HEK293T (cell line): ENCODE data around the gene TBC1D10B.

Experiments
- CTCF ChIA-PET: fragments of 350-600 bp; formaldehyde crosslinking; extraction: SDS; loops from one replicate; lab custom pipeline; 2021; ENCODE audit warnings: antibody characterized with exemption, inconsistent platforms; lab: Yijun Ruan, JAX
- POLR2A ChIA-PET: fragments of 350-600 bp; formaldehyde crosslinking; extraction: SDS; loops from one replicate; lab custom pipeline; 2020; ENCODE audit warnings: antibody characterized with exemption, inconsistent platforms; lab: Yijun Ruan, JAX
- DNase-seq: peaks from one replicate; pipeline ENCODE4 v3.0.0; 2012; ENCODE audit warnings: mixed read lengths; ENCODE audit errors: extremely low spot score
- ARNT ChIP-seq: fragments of 450-650 bp; IDR thresholded peaks from 2 replicates; pipeline ENCODE4 v1.6.1; 2017; ENCODE audit warnings: mild to moderate bottlenecking
- BHLHE40 ChIP-seq: fragments of 450-650 bp; IDR thresholded peaks from 2 replicates; pipeline ENCODE4 v1.6.1; 2016; ENCODE audit warnings: mild to moderate bottlenecking, moderate library complexity, borderline replicate concordance
- CTBP1 ChIP-seq: fragments of 450-650 bp; IDR thresholded peaks from 2 replicates; pipeline ENCODE4 v1.6.1; 2016; ENCODE audit warnings: borderline replicate concordance
- ELF4 ChIP-seq: fragments of 450-650 bp; IDR thresholded peaks from 2 replicates; pipeline ENCODE4 v1.6.1; 2017; ENCODE audit warnings: antibody characterized with exemption
- FOXA1 ChIP-seq: fragments of 450-650 bp; IDR thresholded peaks from 2 replicates; pipeline ENCODE4 v1.6.1; 2016; ENCODE audit warnings: mild to moderate bottlenecking
- FOXK2 ChIP-seq: fragments of 450-650 bp; IDR thresholded peaks from 2 replicates; pipeline ENCODE4 v1.6.1; 2016; ENCODE audit warnings: mild to moderate bottlenecking
- FOXM1 ChIP-seq: fragments of 450-650 bp; IDR thresholded peaks from 2 replicates; pipeline ENCODE4 v1.6.1; 2017; ENCODE audit warnings: mild to moderate bottlenecking, borderline replicate concordance
- HDGF ChIP-seq: fragments of 450-650 bp; IDR thresholded peaks from 2 replicates; pipeline ENCODE4 v1.6.1; 2017; ENCODE audit warnings: antibody characterized with exemption, borderline replicate concordance
- L3MBTL2 ChIP-seq: fragments of 450-650 bp; conservative IDR thresholded peaks from 2 replicates; pipeline ENCODE4 v1.6.1; 2016; ENCODE audit warnings: mild to moderate bottlenecking
- LEF1 ChIP-seq: fragments of 450-650 bp; IDR thresholded peaks from 2 replicates; pipeline ENCODE4 v1.6.1; 2017; ENCODE audit warnings: mild to moderate bottlenecking, borderline replicate concordance
- NFRKB ChIP-seq: fragments of 450-650 bp; IDR thresholded peaks from 2 replicates; pipeline ENCODE4 v1.6.1; 2016; ENCODE audit warnings: mild to moderate bottlenecking, moderate library complexity
- SP1 ChIP-seq: fragments of 450-650 bp; IDR thresholded peaks from 2 replicates; pipeline ENCODE4 v1.6.1; 2017
- SUZ12 ChIP-seq: fragments of 450-650 bp; IDR thresholded peaks from 2 replicates; pipeline ENCODE4 v1.6.1; 2016; ENCODE audit warnings: mild to moderate bottlenecking
- TARDBP ChIP-seq: fragments of 450-650 bp; IDR thresholded peaks from 2 replicates; pipeline ENCODE4 v1.6.1; 2016
- ZNF384 ChIP-seq: fragments of 450-650 bp; IDR thresholded peaks from 2 replicates; pipeline ENCODE4 v1.6.1; 2016
- TF ChIP-seq, protein P1 (sequence below): fragments of 450-650 bp; IDR thresholded peaks from 2 replicates; pipeline ENCODE4 v1.6.1; 2016

The TBC1D10B gene

DNA sequence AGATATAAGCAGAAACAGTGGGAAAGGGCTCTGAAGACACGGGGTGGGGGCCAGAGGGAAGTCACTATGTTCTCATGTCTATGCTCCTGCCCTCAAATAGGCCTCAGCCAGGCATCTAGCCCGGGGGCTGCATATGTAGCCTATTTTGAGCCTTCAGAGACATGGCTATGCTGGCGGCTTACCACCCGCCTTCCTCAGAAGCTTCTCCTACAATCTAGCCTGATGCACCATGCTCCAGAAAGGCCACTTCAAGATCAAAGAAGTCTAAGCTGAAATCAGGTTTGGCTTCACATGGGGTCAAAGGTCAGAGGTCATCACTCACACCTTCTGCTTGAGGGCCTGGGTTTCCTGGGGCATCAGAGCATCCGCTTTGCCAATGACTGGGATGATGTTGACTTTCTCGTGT is 10.5 kb upstream of the TBC1D10B start:
- no peak for DNase-seq
- POLR2A ChIA-PET = interaction anchor here (0.8 to 9.4 kb wide), 5 partner anchors 10 to 27 kb away, joined by 3 to 75 read pairs (median 4); partner anchors contain the start of genes CD2BP2, ZNF48 and ZNF771
- CTCF ChIA-PET = no interaction called here
- TF ChIP-seq NFRKB (no peak), ELF4 (no peak), SP1 (no peak), ARNT (no peak), CTBP1 (no peak), FOXM1 (no peak), FOXK2 (no peak), LEF1 (no peak), L3MBTL2 (no peak), ZNF384 (no peak)

DNA sequence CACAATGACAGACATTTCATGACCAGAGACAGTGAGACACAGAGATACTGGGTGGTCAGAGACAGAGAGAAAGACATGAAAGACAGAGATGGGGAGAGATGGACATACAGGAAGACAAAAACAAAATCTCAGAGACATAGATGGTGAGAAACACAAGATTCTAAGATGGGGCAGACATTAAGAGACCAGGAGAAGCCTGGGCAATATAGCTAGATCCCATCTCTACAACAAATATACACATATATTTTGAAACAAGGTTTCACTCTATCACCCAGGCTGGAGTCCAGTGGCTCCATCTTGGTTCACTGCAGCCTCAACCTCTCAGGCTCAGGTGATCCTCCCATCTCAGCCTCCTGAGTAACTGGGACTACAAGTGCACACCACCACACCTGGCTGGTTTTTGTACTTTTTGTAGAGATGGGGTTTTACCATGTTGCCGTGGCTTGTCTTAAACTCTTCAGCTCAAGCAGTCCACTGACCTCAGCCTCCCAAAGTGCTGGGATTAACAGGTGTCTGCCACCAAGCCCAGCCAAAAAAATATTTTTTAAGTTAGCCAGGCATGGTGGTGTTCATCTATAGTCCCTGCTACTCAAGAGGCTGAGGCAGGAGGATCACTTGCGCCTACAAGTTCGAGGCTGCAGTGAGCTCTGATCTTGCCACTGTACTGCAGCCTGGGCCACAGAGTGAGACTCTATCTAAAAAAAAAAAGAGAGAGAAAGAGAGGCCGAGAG is 9.9 kb upstream of the TBC1D10B start:
- DNase-seq = no peak
- POLR2A ChIA-PET = interaction anchor here (0.8 to 9.4 kb wide), 5 partner anchors 9 to 27 kb away, joined by 3 to 75 read pairs (median 4); partner anchors contain the start of genes CD2BP2, ZNF48 and ZNF771
- TF ChIP-seq ELF4 (no peak), ARNT (no peak), FOXM1 (no peak), CTBP1 (no peak), NFRKB (no peak), HDGF (no peak), TARDBP (no peak), SUZ12 (no peak), FOXA1 (no peak), LEF1 (no peak), BHLHE40 (no peak), FOXK2 (no peak), SP1 (no peak), ZNF384 (no peak)
- TF ChIP-seq, protein P1, sequence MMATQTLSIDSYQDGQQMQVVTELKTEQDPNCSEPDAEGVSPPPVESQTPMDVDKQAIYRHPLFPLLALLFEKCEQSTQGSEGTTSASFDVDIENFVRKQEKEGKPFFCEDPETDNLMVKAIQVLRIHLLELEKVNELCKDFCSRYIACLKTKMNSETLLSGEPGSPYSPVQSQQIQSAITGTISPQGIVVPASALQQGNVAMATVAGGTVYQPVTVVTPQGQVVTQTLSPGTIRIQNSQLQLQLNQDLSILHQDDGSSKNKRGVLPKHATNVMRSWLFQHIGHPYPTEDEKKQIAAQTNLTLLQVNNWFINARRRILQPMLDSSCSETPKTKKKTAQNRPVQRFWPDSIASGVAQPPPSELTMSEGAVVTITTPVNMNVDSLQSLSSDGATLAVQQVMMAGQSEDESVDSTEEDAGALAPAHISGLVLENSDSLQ = no peak
- CTCF ChIA-PET = no interaction called here

DNA sequence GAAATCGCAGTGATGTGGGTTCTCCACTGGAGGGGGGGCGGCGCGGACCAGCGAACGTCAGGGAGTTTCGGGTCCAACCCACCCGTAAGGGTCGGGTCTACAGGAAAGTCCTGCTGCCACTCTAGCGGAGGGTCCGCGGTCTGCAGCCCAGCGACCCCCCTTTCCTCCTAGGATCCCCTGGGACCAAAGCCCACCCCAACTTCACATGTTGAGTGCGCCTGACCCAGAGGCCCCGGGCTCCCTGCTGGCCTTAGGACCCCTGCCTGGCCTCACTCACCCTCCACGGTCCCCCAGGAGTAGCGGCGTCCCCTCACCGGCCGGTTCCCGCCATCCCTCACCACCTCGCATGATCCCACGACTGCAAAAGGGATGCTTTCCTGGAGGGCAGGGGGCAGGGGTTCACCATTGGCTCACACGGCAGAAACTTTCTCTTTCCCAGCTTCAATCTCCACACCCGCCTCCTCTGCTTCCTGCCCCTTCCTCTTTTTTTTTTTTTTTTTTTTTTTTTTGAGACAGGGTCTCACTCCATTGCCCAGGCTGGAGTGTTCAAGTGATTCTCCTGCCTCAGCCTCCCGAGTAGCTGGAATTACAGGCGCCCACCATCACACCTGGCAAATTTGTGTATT is 9.0 kb upstream of the TBC1D10B start:
- ChIA-PET POLR2A (interaction anchor here (1.7 to 9.4 kb wide), 6 partner anchors 10 to 28 kb away, joined by 4 to 75 read pairs (median 13); partner anchors contain the start of genes CD2BP2, ZNF48 and ZNF771), CTCF (no interaction called here)
- TF ChIP-seq CTBP1 (no peak), FOXK2 (no peak), ZNF384 (no peak), LEF1 (no peak), HDGF (peak; percentile 65; the same call in 1 of the 2 replicates)
- TF ChIP-seq, protein P1 = no peak
- no peak for DNase-seq

DNA sequence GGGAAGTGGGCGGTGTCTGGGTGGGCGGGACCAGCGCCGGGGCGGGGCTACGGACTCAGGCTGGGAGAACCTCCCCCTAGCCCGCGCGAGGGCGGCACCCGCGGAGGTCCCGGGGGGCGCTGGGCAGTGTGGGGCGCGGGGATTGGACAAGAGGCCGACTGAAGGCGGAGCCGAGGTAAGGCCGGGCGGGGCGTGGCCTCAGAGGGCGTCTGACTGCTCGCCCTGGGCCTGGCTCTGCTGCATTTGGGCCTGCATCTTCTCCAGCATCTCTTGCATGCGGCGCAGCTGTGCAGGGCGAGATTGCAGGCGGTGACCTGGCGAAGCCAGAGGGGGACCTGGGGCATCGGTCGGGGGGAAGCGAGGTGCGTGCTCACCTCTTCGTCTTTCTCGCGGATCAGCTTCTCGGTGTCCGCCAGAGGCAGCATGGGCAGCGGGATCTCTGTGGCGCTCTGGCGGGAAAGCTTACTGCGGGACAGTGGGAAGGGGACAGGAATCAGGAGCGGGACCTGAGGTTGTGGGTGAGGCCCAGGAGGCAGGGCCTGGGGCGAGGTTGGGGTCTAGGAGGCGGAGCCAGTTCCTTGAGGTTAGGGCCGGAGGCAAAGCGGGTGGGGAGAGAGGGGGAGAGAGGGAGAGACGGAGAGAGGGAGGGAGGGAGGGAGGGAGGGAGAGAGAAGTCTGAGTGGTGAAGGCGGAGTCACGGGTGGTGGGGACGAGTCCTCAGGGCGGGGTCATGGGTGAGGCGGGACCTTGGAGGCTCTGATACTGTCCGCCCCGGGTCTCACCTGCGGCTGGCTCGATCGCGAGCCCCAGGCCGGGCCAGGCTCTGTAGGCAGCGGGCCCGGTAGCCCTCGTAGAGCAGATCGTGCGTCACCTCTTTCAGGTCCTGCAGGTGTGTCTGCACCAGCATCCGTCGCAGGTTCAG is 8.2 kb upstream of the TBC1D10B start:
- no peak for TF ChIP-seq FOXM1
- DNase-seq = peak; percentile 100
- ChIA-PET CTCF (interaction anchor here (0.6 to 2.0 kb wide), 3 partner anchors 17 to 236 kb away, joined by 4 to 6 read pairs (median 6); partner anchors contain the start of gene ZNF48), POLR2A (interaction anchor here (0.7 to 9.4 kb wide), 19 partner anchors 10 to 574 kb away, joined by 3 to 75 read pairs (median 4); partner anchors contain the start of genes ALDOA, CD2BP2, DCTPP1 and TBX6)

DNA sequence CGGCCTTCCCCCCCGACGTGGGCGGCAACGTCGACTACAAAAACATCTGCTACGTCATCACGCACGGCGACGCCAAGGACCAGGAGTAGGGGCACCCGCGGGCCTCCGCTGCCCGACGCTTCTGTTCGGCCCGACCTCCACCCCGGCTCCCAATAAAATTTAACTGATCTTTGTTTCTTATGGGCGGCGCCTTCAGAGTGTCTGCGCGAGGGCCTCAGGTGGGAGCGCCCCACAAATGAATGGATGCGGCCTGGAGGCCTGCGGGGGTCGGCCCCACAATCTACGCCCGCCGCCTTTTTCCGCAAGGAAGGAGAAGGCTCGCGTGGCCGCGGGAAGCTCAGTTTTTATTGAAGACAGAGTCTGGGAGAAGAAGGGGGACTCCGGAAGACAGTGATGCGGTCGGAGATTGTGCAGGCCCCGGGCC is 7.5 kb upstream of the TBC1D10B start:
- DNase-seq = peak; percentile 88
- CTCF ChIA-PET = interaction anchor here (0.6 to 2.0 kb wide), 3 partner anchors 18 to 237 kb away, joined by 4 to 6 read pairs (median 6); partner anchors contain the start of gene ZNF48
- POLR2A ChIA-PET = interaction anchor here (0.7 to 9.4 kb wide), 20 partner anchors 9 to 574 kb away, joined by 3 to 75 read pairs (median 4); partner anchors contain the start of genes ALDOA, CD2BP2, DCTPP1 and TBX6
- TF ChIP-seq FOXM1 (no peak), HDGF (no peak), BHLHE40 (no peak), CTBP1 (no peak)
